NCI-H2081 (cell line): Measurements from ENCODE around the gene ZMYND8.
"Not testable (repeated sequence)": the region's sequence is repeated elsewhere in the genome, so short reads cannot be mapped to it uniquely, and the experiment has no call there.

ENCODE experiments used
- DNase-seq, 2 experiments: peaks; one replicate each; lab custom pipeline; 2025; lab: John Stamatoyannopoulos, UW

ZMYND8 gene

DNA sequence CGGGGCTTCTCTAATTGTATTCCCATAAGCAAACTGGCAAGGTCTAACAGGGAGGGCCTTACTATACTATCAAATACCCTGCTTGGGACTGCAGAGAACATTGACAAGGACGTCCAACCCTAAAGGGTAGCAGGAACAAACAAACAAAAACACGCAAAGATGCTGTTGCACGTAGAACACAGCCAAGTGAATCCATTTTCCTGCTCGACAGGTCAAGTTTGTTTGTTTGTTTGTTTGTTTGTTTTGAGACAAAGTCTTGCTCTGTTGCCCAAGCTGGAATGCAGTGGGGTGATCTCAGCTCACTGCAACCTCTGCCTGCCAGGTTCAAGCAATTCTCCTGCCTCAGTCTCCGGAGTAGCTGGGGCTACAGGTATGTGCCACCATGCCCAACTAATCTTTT, 91.3 kb downstream of the ZMYND8 start:
- DNase-seq, result no peak

DNA sequence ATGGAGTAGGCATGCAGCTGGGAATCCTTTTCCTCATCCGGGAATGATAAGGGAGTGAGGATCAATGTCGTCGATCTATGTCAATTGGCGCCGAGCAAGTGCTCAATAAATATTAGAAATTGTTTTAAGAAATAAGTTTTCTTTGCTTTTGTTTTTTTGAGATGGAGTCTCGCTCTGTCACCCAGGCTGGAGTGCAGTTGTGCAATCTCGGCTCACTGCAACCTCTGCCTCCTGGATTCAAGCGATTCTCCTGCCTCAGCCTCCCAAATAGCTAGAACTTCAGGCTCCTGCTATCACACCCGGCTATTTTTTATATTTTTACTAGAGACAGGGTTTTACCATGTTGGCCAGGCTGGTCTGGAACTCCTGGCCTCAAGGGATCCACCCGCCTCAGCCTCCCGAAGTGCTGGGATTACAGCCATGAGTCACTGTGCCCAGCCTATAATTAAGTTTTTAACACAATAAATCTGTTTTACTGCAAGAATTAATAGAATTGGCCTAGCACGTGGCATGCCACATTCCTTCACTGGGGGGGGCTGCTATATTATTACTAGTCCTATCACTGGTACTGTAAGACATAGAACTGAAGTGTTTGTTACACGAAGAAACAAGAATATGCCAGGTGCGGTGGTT, 92.2 kb downstream of the ZMYND8 start:
- DNase-seq, result not testable (repeated sequence)

DNA sequence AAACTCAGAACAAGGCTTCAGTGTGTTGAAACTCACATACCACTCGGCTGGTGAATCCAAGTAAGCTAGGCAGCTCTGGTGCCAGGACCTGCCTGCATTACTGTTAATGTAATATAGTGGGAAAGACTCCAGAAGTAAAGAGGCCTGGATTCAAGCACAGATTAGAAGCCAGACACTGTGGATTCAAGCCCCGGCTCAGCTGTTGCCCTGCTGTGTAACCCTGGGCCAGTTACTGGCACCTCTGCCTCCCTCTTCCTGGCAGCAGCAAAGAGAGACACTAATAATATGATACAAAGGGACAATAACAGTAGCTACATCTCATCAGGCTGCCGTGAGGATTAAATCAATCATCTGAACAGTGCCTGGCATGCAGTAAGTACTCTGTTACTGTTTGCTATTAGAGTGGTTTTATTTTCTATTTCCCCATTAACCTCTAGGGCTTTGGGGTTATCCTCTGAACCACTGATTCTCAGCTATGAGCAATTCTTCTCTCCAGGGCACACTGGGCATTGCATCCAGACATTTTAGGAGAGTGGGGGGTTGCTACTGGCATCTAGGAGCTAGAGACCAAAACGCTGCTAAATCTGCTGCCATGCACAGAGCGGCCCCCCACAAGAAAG, 92.9 kb downstream of the ZMYND8 start:
- peak in 1 of 2 experiments; percentile 13 for DNase-seq

DNA sequence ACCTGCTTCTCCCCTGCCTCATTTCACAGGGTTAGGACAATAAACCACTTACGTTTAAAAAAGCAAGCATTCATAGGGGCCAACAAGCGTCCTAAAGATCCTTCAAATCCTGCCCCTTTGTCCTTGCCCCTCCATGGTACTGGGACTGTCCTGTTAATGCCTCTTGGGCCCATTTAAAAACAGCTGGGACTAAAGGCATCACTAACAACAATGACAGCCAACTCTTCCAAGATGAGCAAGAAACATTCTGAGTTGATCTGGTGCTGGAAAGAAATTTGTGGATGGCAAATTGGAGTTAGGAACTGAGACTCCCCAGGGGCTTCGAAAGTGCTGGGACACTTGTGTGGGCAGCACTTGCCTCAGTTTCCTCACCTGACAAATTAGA, 93.4 kb downstream of the ZMYND8 start:
- no peak for DNase-seq

DNA sequence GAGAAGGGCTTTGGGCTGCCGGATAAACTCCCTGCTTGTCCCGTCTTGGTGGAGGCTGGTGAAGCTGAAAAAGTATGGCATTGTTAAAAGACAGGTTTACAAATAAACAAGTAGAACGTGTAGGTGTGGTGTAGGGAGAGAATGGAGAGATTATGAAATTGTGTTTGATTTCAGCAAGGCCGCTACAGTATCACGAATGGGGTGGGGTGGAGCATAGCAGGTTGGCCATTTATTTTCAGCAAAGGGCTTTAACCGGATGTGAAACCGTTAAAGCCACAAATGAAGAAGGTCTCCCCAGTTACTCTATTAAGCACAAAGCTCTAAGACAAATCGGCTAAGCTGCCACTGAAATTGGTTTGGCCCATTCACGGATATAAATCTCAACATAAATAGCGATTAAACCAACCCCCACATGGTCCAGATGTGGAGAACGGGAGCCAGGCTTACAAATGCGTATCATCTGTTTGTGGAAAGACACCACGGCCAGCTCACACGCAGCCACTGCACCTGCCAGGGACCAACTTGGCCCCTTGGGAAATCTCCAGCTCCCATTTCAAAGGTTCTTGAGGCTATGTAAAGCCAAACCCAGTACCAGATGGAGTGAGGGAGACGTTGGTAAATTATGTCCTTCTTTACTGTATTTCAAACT, 94.0 kb downstream of the ZMYND8 start:
- DNase-seq, result peak; percentile 28 to 48

- no peak for DNase-seq
Observed at GRCh38 chr20:47262008-47262364, 94.5 kb downstream of the ZMYND8 start.

DNA sequence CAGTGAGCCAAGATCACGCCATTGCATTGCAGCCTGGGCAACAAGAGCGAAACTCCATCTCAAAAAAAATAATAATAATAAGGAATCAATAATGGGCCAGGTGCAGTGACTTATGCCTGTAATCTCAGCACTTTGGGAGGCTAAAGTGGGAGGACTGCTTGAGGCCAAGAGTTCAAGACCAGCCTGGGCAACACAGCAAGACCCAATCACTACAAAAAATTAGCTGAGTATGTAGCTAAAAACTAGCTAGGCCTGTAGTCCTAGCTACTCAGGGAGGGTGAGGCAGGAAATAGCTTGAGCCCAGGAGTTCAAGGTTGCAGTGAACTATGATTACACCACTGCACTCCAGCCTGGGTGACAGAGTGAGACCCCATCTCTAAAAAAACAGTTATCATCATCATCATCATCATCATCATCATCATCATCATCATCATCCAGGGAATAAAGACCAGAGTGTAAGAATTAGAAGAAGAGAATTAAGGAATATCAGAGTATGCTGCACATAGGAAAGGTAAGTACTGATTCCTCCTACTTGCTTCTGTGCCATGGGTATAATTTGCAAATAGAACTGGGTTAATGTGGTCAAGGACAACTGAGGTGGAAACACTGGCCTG, 95.2 kb downstream of the ZMYND8 start:
- DNase-seq, result not testable (repeated sequence)

DNA sequence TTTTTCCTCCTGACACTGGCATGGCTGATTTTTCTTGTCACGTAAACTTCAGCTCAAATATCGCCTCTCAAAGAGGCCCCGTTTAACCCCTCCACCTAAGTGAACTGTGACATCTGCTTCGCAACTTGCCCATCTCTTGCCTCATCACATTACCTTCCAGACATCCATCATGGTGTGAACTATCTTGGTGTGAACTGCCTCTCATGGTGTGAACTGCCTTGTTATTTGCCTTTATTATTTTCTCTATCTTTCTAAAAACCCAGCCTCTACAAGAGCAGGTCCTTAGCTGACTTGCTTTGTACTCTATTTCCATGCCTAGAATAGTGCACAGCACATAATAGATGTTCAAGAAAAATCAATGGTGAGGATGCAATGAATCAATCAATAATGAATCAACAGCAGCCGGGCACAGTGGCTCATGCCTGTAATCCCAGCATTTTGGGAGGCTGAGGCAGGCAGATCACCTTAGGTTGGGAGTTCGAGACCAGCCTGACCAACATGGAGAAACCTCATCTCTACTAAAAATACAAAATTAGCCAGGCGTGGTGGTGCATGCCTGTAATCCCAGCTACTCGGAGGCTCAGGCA, 95.9 kb downstream of the ZMYND8 start:
- DNase-seq, result not testable (repeated sequence)

DNA sequence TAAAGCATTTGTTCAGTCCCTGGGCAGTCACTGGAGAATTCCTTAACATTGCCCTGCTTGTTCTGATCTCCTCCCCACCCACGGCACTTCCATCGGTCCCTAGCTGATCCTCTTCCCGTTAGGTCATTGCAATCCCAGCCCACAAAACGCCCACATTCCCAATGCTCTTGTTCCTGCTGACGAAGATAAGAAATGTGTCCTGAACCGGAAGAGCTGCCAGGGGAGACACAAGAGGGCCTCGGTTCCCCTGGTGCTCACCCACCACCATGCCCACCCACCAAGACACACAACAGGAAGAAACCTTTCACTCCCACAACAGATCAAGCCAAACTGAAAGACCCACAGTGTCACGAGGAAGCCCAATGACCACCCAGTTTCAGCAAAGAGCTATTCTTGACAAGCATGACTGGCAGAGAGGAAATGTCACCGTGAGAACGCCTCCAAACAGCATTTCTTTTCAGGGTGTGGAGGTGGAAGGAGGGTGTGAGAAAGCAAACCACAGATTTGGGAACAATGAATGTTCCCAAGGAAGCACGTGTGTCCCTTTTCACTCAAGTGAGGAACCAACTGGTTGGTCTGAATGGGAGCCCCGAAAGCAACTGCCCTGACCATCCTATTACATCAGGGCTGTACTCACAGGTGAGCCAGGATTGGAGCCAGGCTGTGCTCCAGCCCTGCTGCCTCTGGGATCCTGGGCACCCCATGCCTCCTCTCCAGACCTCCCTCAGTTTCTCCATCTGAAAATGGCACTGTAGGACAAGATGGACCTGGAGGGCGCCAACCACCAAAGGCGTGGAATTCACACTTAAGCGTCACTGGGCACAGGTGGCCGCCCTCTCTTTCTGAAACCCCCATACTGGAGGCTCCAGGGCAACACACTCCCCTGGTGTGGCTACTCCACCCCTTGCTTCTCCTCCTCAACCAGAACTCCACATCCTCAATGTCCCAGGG, 97.5 kb downstream of the ZMYND8 start:
- DNase-seq, result no peak

DNA sequence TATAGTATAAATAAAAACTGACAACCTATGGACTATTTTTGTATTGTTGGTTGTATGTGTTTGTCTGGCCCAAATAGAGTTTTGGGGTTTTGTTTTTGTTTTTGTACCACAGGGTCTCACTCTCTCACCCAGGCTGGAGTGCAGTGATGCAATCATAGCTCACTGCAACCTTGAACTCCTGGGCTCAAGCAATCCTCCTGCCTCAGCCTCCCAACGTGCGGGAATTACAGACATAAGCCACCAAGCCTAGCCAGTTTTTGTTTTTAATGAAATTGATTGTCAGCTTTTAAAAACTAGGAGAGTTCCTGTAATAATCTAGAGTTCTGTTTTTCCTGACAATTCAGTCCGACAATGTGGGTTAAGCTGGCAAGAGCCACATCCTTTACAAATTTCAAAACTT, 98.7 kb downstream of the ZMYND8 start:
- DNase-seq, result no peak

GRCh38 chr20:47257256-47257655, 99.2 kb downstream of the ZMYND8 start:
- DNase-seq, result no peak

GRCh38 chr20:47256668-47257236, 99.7 kb downstream of the ZMYND8 start:
- DNase-seq, result no peak

- no peak for DNase-seq
Observed at GRCh38 chr20:47253872-47254271, 102.6 kb downstream of the ZMYND8 start.

DNA sequence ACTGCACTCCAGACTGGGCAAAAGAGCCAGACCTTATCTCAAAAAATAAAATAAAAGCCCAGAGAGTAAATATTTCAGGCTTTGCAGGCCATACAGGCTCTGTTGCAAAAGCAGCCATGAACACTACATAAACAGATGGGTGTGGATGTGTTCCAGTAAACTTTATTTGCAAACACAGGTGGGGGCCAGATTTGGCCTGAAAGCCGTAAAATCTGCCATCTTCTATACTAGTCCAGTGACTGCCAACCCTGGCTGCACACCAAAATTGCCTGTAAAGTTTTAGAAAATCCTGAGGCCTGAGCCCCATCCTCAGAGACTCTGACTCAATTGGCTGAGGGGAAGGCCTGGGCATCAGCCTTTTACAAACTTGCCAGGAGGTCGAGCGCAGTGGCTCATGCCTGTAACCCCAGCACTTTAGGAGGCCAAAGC, 103.6 kb downstream of the ZMYND8 start:
- no peak for DNase-seq

- DNase-seq, result no peak
Observed at GRCh38 chr20:47251154-47252020, 105.1 kb downstream of the ZMYND8 start.

GRCh38 chr20:47250360-47250759, 106.1 kb downstream of the ZMYND8 start:
- no peak for DNase-seq

DNA sequence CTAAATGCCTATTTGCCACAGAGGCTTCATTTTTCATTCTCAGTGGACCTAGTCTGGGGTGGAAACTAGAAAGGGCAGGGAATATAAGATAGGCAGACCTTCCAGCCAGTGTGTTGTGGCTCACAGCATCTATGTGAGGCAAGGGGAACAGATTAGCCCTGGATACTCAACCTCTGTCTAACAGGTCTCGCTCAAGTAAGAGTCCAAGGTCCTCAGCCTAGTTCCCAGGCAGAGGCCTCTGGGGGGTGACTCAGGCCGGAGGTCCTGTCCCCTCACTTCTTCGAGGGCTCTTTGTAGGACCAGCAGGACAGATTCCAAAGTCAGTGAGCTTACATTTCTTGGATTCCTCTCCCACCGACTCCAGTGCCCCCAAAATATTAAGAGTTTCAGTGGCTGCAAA, 106.6 kb downstream of the ZMYND8 start:
- no peak for DNase-seq

GRCh38 chr20:47248448-47248966, 108.0 kb downstream of the ZMYND8 start:
- DNase-seq, result no peak

DNA sequence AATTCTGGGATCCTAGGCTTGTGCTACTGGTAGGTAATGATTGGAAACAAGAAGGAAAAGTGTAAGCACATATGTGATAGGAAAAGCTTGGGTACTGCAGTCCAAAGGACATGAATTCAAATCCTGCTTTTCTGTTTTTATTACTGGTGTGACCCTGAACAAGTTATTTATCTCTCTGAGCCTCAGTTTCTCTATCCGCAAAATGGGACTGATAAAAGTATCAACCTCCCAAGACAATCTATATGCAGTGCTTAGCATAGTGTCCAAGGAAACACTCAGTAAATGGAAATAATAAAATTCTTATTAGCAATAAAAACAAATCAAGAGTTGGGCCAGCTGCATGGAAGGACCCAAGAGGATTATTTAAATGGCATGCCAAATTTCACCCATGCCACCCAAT, 108.5 kb downstream of the ZMYND8 start:
- DNase-seq, result no peak
